ENCODE data around the gene PCAT7. TPM values are rescaled to one million over a fixed set of nuclear protein-coding genes. Genes with fewer than 3 reads are reported as not detected.
A peak's percentile ranks its signal among the peaks of the same experiment; 100 is the strongest.

Gene PCAT7
- total and polyA plus RNA-seq, 10 of the 15 experiments (the other 5 are each of a cell fraction or from before 2014, with no cell fraction given), result 0.04 TPM; not detected in 9

DNA sequence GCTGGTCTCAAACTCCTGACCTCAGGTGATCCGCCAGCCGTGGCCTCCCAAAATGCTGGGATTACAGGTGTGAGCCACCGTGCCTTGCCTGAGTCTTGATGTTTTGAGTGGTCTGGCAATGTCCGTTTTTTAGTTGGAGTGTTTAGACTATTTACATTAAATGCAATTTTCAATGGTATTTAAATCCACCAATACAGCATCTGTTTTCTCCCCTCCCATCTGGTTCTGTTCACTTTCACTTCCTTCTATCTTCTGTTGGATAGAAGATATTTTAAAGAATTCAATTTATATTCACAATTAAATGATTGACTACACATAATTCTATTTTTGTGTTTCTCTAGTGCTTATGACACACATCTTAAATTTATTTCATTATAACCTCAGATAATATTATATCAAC lies 26.0 kb upstream of the PCAT7 start:
- in situ Hi-C loops (cut with MboI) (no loop called here), intact Hi-C loops (cut with micrococcal nuclease; ENCODE audit: unreplicated experiment) (no loop called here)
- DNase-seq (ENCODE audit: low read depth, low spot score) (no peak), FAIRE-seq (peak; percentile 13), ATAC-seq (no peak)
- H3K4me2 ChIP-seq (ENCODE audit: control insufficient read depth, insufficient read depth), result no peak overlapping the region
- ChIA-PET SMC1A (ENCODE audit: uncharacterized antibody, unreplicated experiment) (no interaction called here), CTCF (interaction anchor here (1.7 kb wide), 1 partner anchor 13 kb away, joined by 3 read pairs; no protein-coding TSS in a partner anchor), RAD21 (ENCODE audit: unreplicated experiment) (no interaction called here), POLR2A (no interaction called here)
- no peaks in the 10 kb centered on the region for H4K20me1 ChIP-seq (ENCODE audit: control insufficient read depth, insufficient read depth)
- H3K4me3 ChIP-seq, result no peak overlapping the region
- no peak overlapping the region for H3K27ac ChIP-seq (ENCODE audit: control insufficient read depth, insufficient read depth)
- BruUV-seq (replicated peaks), result no TSS peak
- no peaks in the 10 kb centered on the region; a peak in 2 of 4 replicates for H3K27me3 ChIP-seq (replicated peaks in 1 of 2; ENCODE audit: control insufficient read depth in 2 of 2, insufficient read depth in 2 of 2, low read length in 1 of 2)
- no peaks in the 10 kb centered on the region for H3K79me2 ChIP-seq (ENCODE audit: control insufficient read depth, insufficient read depth, low read length)
- WGBS (ENCODE audit: insufficient coverage, insufficient replicate concordance, low lambda C conversion rate, missing lambda C conversion rate), result 46% methylated on average over 4 of the region's 4 CpGs
- no peak overlapping the region for H3K9ac ChIP-seq (ENCODE audit: control insufficient read depth, insufficient read depth, low read length)
- H2AFZ ChIP-seq (ENCODE audit: control insufficient read depth, low read depth, low read length), result no peak overlapping the region
- no peaks in the 10 kb centered on the region for H3K36me3 ChIP-seq (ENCODE audit: control insufficient read depth in 2 of 2, insufficient read depth in 2 of 2, low read length in 1 of 2)
- H3K9me3 ChIP-seq (replicated peaks; ENCODE audit: control insufficient read depth, insufficient read depth, low read length), result no peaks in the 10 kb centered on the region
- no peaks in the 10 kb centered on the region for H3K4me1 ChIP-seq (ENCODE audit: control insufficient read depth, insufficient read depth, low read length)
- TF ChIP-seq JUND (IDR thresholded peaks at IDR 0.05; ENCODE audit: low read depth, low read length), result no peak
- TF ChIP-seq BCL3 (IDR thresholded peaks at IDR 0.05; ENCODE audit: borderline replicate concordance, insufficient read depth, low read depth, low read length, poor library complexity, severe bottlenecking), result no peak
- TF ChIP-seq SMC3 (IDR thresholded peaks at IDR 0.05; ENCODE audit: borderline replicate concordance, low read length), result no peak
- TF ChIP-seq HDAC6 (IDR thresholded peaks at IDR 0.05; ENCODE audit: unreplicated experiment), result no peak
- TF ChIP-seq NFXL1 (IDR thresholded peaks at IDR 0.05; ENCODE audit: borderline replicate concordance), result no peak
- TF ChIP-seq E4F1 (IDR thresholded peaks at IDR 0.05; ENCODE audit: borderline replicate concordance, partially characterized antibody), result no peak
- TF ChIP-seq, protein P1, sequence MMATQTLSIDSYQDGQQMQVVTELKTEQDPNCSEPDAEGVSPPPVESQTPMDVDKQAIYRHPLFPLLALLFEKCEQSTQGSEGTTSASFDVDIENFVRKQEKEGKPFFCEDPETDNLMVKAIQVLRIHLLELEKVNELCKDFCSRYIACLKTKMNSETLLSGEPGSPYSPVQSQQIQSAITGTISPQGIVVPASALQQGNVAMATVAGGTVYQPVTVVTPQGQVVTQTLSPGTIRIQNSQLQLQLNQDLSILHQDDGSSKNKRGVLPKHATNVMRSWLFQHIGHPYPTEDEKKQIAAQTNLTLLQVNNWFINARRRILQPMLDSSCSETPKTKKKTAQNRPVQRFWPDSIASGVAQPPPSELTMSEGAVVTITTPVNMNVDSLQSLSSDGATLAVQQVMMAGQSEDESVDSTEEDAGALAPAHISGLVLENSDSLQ (IDR thresholded peaks at IDR 0.05), result no peak
- TF ChIP-seq KLF5 (IDR thresholded peaks at IDR 0.05; ENCODE audit: partially characterized antibody), result no peak
- no peak for TF ChIP-seq POLR2AphosphoS2 (IDR thresholded peaks at IDR 0.05; ENCODE audit: low read depth, low read length)
- no peak for TF ChIP-seq TAF1 (IDR thresholded peaks at IDR 0.05; ENCODE audit: borderline replicate concordance, low read depth, low read length)
- TF ChIP-seq ZBED1 (IDR thresholded peaks at IDR 0.05; ENCODE audit: borderline replicate concordance), result no peak
- TF ChIP-seq, protein P2, sequence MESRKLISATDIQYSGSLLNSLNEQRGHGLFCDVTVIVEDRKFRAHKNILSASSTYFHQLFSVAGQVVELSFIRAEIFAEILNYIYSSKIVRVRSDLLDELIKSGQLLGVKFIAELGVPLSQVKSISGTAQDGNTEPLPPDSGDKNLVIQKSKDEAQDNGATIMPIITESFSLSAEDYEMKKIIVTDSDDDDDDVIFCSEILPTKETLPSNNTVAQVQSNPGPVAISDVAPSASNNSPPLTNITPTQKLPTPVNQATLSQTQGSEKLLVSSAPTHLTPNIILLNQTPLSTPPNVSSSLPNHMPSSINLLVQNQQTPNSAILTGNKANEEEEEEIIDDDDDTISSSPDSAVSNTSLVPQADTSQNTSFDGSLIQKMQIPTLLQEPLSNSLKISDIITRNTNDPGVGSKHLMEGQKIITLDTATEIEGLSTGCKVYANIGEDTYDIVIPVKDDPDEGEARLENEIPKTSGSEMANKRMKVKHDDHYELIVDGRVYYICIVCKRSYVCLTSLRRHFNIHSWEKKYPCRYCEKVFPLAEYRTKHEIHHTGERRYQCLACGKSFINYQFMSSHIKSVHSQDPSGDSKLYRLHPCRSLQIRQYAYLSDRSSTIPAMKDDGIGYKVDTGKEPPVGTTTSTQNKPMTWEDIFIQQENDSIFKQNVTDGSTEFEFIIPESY (IDR thresholded peaks at IDR 0.05), result no peak
- no peak for TF ChIP-seq RFX5 (IDR thresholded peaks at IDR 0.05; ENCODE audit: low read depth, low read length)
- no peak for TF ChIP-seq ESRRA (IDR thresholded peaks at IDR 0.05; ENCODE audit: low read length)
- no peak for TF ChIP-seq SIN3A (IDR thresholded peaks at IDR 0.05; ENCODE audit: low read depth, low read length)
- TF ChIP-seq, protein P3, sequence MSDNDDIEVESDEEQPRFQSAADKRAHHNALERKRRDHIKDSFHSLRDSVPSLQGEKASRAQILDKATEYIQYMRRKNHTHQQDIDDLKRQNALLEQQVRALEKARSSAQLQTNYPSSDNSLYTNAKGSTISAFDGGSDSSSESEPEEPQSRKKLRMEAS (IDR thresholded peaks at IDR 0.05; ENCODE audit: low read depth, low read length), result no peak

All from GM12878 (cell line).